NCI-H524 (cell line): ENCODE results near the gene CDC14C.
"Not testable (repeated sequence)": the region's sequence is repeated elsewhere in the genome, so short reads cannot be mapped to it uniquely, and the experiment has no call there.

Source experiments
- DNase-seq, 2 experiments: peaks; one replicate each; lab custom pipeline; 2025; lab: John Stamatoyannopoulos, UW

Gene CDC14C

GRCh38 chr7:48924433-48924832 is at the start of gene CDC14C:
Gene CDC14C (plus strand): TSS chr7:48924547. CDS start chr7:48924673, 126 bp downstream.
- no peak for DNase-seq

- peak in 1 of 2 experiments; percentile 52 for DNase-seq
Observed at GRCh38 chr7:48875045-48875916, 49.1 kb upstream of the CDC14C start.

DNA sequence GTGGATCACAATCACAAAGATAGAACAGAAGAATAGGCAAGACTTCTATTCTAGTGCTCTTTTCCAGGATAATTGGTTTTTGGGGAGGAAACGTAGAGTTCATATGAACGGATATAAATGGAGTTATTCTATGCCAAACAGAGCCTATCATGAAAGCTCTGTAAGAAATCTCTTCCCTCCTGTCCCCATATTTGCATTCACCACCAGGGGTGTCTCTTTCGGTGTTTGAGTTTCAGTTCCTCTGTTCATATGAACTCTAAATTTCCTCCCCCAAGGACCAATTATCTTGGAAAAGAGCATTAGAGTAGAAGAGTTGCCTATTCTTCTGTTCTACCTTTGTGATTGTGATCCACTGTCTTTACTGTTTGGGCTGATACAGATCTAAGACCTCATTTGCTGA is 48.3 kb upstream of the CDC14C start:
- DNase-seq, result no peak

GRCh38 chr7:48880851-48881250 is 43.5 kb upstream of the CDC14C start:
- no peak for DNase-seq

GRCh38 chr7:48887500-48887899 is 36.8 kb upstream of the CDC14C start:
- DNase-seq, result no peak

DNA sequence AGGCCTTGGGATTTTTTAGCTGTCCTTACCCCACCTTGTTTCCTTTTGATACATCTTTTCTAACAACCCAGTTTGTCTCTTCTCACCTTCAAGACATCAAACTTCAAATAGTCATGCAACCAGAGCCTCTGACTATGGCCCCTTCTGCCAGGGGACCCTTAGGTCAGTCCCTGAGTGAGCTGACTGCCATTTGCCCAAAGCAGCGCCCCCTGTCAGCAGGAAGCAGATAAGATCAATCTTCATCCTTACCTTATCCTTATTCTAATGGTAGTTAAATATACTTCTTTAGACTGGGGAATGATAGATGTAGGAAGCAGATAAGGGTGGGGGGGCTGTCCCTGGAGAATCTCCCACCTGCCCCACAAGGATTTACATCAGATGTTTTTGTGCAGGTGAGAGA is 29.8 kb upstream of the CDC14C start:
- no peak for DNase-seq

DNA sequence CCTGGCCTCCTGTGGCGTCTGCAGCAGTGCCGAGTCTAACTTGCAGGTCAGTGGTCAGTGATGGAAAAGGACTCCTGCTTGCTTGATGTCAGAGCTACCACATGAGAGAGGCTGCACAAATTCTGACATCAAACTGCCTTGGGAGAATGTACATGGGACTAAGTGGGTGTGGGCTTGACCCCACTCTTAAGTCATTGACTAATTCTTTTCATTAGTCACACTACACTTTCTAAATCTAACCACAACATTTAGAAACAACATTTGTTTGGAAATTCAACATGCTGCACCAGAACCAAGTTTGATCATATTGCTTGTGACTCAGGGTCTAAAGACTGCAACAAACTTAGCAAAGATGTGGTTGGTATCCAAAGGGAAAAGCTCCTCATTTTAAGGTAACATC is 24.4 kb upstream of the CDC14C start:
- no peak for DNase-seq

GRCh38 chr7:48901966-48902365 is 22.4 kb upstream of the CDC14C start:
- DNase-seq, result peak; percentile 46 to 80

DNA sequence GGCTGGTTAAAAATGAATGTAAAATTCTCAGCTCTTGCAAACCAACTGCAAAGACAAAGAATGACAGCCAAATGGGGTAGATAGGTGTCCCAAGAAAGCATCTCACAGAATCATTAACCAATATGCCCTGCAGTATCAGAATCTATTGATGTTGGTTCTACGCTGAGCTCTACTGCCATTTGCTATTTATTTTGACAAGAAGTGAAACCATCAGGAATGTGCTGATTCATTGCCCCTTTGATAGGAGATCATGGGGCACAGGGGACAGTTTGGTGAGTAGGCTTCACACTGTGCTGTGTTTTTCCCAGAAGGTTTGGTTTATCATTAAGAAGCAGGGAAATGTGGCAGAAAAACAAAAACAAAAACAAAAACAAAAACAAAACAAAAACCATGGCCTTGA is 19.4 kb upstream of the CDC14C start:
- DNase-seq, result no peak

- DNase-seq, result not testable (repeated sequence)
Observed at GRCh38 chr7:48905686-48906085, 18.7 kb upstream of the CDC14C start.

DNA sequence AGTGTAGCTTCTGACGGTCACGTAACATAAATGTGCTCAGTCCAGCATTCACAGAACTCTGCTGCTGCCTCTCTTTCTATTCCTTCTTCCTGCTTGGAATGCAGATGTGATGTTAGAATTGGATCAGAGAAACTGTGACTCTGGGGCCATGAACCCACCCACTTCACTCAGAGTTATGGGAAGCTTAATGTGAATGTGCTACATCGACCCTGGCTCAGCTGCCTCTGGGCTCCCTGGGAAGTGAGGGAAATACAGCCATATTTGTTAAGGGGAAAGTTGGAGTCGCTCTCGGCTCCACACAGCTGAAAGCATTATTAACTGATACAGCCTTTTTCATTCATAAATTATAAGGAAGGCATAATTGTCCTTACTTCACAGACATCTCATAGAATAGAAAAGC is 14.5 kb upstream of the CDC14C start:
- DNase-seq, result not testable (repeated sequence)

GRCh38 chr7:48931481-48931880 is 7.1 kb downstream of the CDC14C start:
- peak in 1 of 2 experiments; percentile 16 for DNase-seq

- peak in 1 of 2 experiments; percentile 1 for DNase-seq
Observed at GRCh38 chr7:48932126-48932910, 8.0 kb downstream of the CDC14C start.

DNA sequence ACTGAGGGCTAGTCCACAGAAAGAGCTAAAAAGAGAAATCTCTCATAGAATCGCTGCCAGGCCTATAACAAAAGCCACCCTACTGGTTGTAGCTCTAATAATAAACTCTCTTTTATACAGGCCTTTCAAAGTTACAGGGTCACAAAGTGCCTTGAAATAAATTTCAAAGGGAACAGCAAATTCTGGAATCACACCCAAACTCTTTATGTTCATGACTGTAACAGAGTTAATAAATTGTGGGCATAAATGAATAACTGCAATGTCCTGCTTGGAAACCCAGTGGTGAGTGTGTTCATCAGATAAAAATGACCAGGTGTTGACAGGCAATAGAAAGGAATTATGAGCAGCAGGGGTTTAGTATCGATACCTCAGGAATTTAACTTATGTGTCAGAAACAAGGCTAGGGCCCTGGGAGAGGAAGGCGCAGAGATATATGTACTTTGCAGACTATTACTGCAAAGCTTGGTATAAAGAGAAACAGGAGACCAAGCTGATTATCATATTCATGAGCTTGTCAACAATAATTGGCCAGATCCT is 9.3 kb downstream of the CDC14C start:
- peak in 1 of 2 experiments; percentile 16 for DNase-seq

GRCh38 chr7:48938539-48939295 is 14.4 kb downstream of the CDC14C start:
- DNase-seq, result no peak

GRCh38 chr7:48943279-48943990 is 19.1 kb downstream of the CDC14C start:
- no peak for DNase-seq

- DNase-seq, result peak in 1 of 2 experiments; percentile 35
Observed at GRCh38 chr7:48955916-48956315, 31.6 kb downstream of the CDC14C start.

DNA sequence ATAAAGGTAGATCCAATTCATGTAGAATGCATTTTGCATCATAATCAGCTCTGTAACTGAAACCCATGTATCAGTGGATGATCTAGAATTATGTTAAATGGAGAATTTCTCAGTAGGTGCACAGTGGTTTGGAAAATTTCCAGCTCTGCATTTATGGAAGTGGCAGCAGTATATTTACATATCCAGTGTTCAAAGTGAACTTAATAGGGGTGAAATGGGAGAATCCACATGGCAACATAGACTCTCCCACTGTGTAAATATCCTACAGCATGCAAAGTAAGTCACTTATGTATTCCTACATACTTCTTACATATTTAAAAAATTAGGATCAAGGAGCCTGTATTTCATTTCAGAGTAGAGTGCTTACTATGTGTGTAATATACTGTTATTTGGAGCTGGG is 35.3 kb downstream of the CDC14C start:
- DNase-seq, result peak in 1 of 2 experiments; percentile 16

GRCh38 chr7:48962821-48963505 is 38.6 kb downstream of the CDC14C start:
- DNase-seq, result peak; percentile 70 to 82

GRCh38 chr7:48964074-48964473 is 39.7 kb downstream of the CDC14C start:
- no peak for DNase-seq

DNA sequence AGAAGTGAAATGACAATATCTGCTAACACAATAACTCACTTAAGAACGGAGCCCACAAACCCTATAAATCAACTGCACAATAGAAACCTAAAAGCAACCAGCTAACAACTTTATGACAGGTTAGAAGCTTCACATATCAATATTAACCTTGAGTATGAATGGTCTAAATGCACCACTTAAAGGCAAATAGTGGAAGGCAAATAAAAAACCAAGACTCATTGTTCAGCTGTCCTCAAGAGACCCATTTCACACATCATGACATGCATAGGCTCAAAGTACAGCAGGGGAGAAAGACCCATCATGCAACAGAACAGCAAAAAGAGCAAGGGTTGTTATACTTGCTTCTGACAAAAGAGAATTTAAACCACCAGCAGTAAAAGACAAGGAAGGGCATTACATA is 46.8 kb downstream of the CDC14C start:
- DNase-seq, result no peak
